ENCODE measurements around the gene AHRR.

AHRR gene

GRCh38 chr5:355379-355935 is 33.9 kb downstream of the AHRR start:
- no peak for DNase-seq (ENCODE audit: low read depth)
- H3K4me3 ChIP-seq (ENCODE audit: low read depth, low read length), result no peak overlapping the region
- TF ChIP-seq CTCF (IDR thresholded peaks at IDR 0.05; ENCODE audit: control insufficient read depth, extremely low read depth, insufficient read depth), result no peak

GRCh38 chr5:355958-356357 is 34.4 kb downstream of the AHRR start:
- DNase-seq (ENCODE audit: low read depth), result no peak
- H3K4me3 ChIP-seq (ENCODE audit: low read depth, low read length), result no peak overlapping the region
- TF ChIP-seq CTCF (IDR thresholded peaks at IDR 0.05; ENCODE audit: control insufficient read depth, extremely low read depth, insufficient read depth), result no peak

- no peak overlapping the region for H3K4me3 ChIP-seq (ENCODE audit: low read depth, low read length)
- no peak for DNase-seq (ENCODE audit: low read depth)
- no peak for TF ChIP-seq CTCF (IDR thresholded peaks at IDR 0.05; ENCODE audit: control insufficient read depth, extremely low read depth, insufficient read depth)
Measured at GRCh38 chr5:359301-359897, 37.9 kb downstream of the AHRR start.

- H3K4me3 ChIP-seq (ENCODE audit: low read depth, low read length), result no peak overlapping the region
- DNase-seq (ENCODE audit: low read depth), result no peak
- TF ChIP-seq CTCF (IDR thresholded peaks at IDR 0.05; ENCODE audit: control insufficient read depth, extremely low read depth, insufficient read depth), result no peak
Measured at GRCh38 chr5:360257-361027, 38.9 kb downstream of the AHRR start.

GRCh38 chr5:362189-362588 is 40.7 kb downstream of the AHRR start:
- no peak for TF ChIP-seq CTCF (IDR thresholded peaks at IDR 0.05; ENCODE audit: control insufficient read depth, extremely low read depth, insufficient read depth)
- DNase-seq (ENCODE audit: low read depth), result no peak
- no peak overlapping the region for H3K4me3 ChIP-seq (ENCODE audit: low read depth, low read length)

- no peak for TF ChIP-seq CTCF (IDR thresholded peaks at IDR 0.05; ENCODE audit: control insufficient read depth, extremely low read depth, insufficient read depth)
- no peak overlapping the region for H3K4me3 ChIP-seq (ENCODE audit: low read depth, low read length)
- no peak for DNase-seq (ENCODE audit: low read depth)
Measured at GRCh38 chr5:362978-363765, 41.7 kb downstream of the AHRR start.

Measured in LNCaP clone FGC (cell line).